A549 (cell line): Measurements from ENCODE around the gene ARID5A. TPM values are rescaled to one million over a fixed set of nuclear protein-coding genes. Genes with fewer than 3 reads are reported as not detected.

Experiments used
- ATAC-seq, 2 experiments: fragments of 200-7000 bp in 1 of 2; fragments of >200 bp in 1 of 2; cut with Nextera tagmentation in 1 of 2; cut with Tn5 transposase in 1 of 2; 3 replicates each; pipeline versions ENCODE4 v1.8.0 to v1.9.1; 2018 to 2020; ENCODE audit warnings: mild to moderate bottlenecking in 1 of 2, moderate library complexity in 1 of 2
- CTCF ChIA-PET: fragments of 300-600 bp; sonication (Branson Sonifier 250); formaldehyde crosslinking; extraction: SDS; loops from one replicate; lab custom pipeline; 2021; ENCODE audit warnings: antibody characterized with exemption, inconsistent platforms; lab: Yijun Ruan, JAX
- POLR2A ChIA-PET: fragments of 350-600 bp; formaldehyde crosslinking; extraction: SDS; loops from one replicate; lab custom pipeline; 2021; ENCODE audit warnings: antibody characterized with exemption, inconsistent platforms; lab: Yijun Ruan, JAX
- DNase-seq, 2 experiments: peaks; one replicate each; pipeline versions ENCODE4 v3.0.0 to v3.0.0-alpha.2; 2011 to 2016; ENCODE audit warnings: low read depth in 1 of 2, low spot score in 1 of 2
- FAIRE-seq: peaks from 2 replicates; lab custom pipeline; 2011; peaks lifted over from hg19 to GRCh38; lab: Jason Lieb, UNC
- H3K27ac ChIP-seq, 2 experiments: fragments of >200 bp; sonication (Bioruptor Twin); formaldehyde crosslinking; 3 replicates each; pipeline ENCODE4 v1.5.1; 2016 to 2017
- H3K4me1 ChIP-seq: fragments of >200 bp; sonication (Bioruptor Twin); formaldehyde crosslinking; 3 replicates; pipeline ENCODE4 v1.6.1; 2016
- H3K4me2 ChIP-seq: fragments of >200 bp; sonication (Bioruptor Twin); formaldehyde crosslinking; 3 replicates; pipeline ENCODE4 v1.6.1; 2016
- H3K4me3 ChIP-seq: fragments of >200 bp; sonication (Bioruptor Twin); formaldehyde crosslinking; 3 replicates; pipeline ENCODE4 v1.5.1; 2016
- H3K9me3 ChIP-seq: fragments of >200 bp; sonication (Bioruptor Twin); formaldehyde crosslinking; 3 replicates; pipeline ENCODE4 v1.6.1; 2016
- CBX2 ChIP-seq: fragments of 200-600 bp; sonication (generic); IDR thresholded peaks from 2 replicates; pipeline ENCODE4 v1.6.1; 2016; ENCODE audit warnings: low read depth, mild to moderate bottlenecking, borderline replicate concordance
- CEBPB ChIP-seq, 2 experiments: fragments of >200 bp in 1 of 2; sonication (Bioruptor Twin) in 1 of 2; formaldehyde crosslinking in 1 of 2; IDR thresholded peaks; 2 replicates each; pipeline ENCODE4 v1.6.1; 2012 to 2016
- CHD2 ChIP-seq: fragments of 150-350 bp; IDR thresholded peaks from 2 replicates; pipeline ENCODE4 v1.6.1; 2014; ENCODE audit warnings: low read length; ENCODE audit not compliant: partially characterized antibody
- CHD4 ChIP-seq: fragments of 200-600 bp; sonication (generic); IDR thresholded peaks from 2 replicates; pipeline ENCODE4 v1.6.1; 2016; ENCODE audit warnings: antibody characterized with exemption, mild to moderate bottlenecking, borderline replicate concordance
- EHF ChIP-seq: fragments of 250-450 bp; sonication (Bioruptor Pico); IDR thresholded peaks from 2 replicates; pipeline ENCODE4 v1.5.0; 2020; ENCODE audit warnings: mild to moderate bottlenecking
- FOSL2 ChIP-seq, 2 experiments: fragments of 450-650 bp in 1 of 2; fragments of >200 bp in 1 of 2; sonication (Bioruptor Twin) in 1 of 2; formaldehyde crosslinking; IDR thresholded peaks; 2 replicates each; pipeline versions ENCODE4 v1.5.0 to v1.6.1; 2016 to 2020; ENCODE audit warnings: mild to moderate bottlenecking in 1 of 2, moderate library complexity in 1 of 2
- FOXS1 ChIP-seq: fragments of 250-450 bp; sonication (Bioruptor Pico); IDR thresholded peaks from 2 replicates; pipeline ENCODE4 v1.5.0; 2020; ENCODE audit warnings: mild to moderate bottlenecking, moderate library complexity
- HDAC2 ChIP-seq: fragments of 200-600 bp; sonication (generic); IDR thresholded peaks from 2 replicates; pipeline ENCODE4 v1.6.1; 2016
- HOXB5 ChIP-seq: fragments of 250-450 bp; sonication (Bioruptor Pico); IDR thresholded peaks from 2 replicates; pipeline ENCODE4 v1.5.0; 2020; ENCODE audit warnings: mild to moderate bottlenecking, moderate library complexity
- JUN ChIP-seq, 2 experiments: fragments of >200 bp; sonication (Bioruptor Twin); formaldehyde crosslinking; IDR thresholded peaks; 2 replicates in 1 of 2; 3 replicates in 1 of 2; pipeline ENCODE4 v1.6.1; 2016 to 2017
- MAZ ChIP-seq: fragments of 150-350 bp; IDR thresholded peaks from 2 replicates; pipeline ENCODE4 v1.6.1; 2014; ENCODE audit warnings: antibody characterized with exemption, low read depth, low read length, borderline replicate concordance
- NFE2L2 ChIP-seq: fragments of 150-350 bp; conservative IDR thresholded peaks from 2 replicates; pipeline ENCODE4 v1.6.1; 2014; ENCODE audit warnings: low read length
- NPAS2 ChIP-seq: fragments of 250-450 bp; sonication (Bioruptor Pico); IDR thresholded peaks from 2 replicates; pipeline ENCODE4 v1.8.0; 2022; ENCODE audit warnings: mild to moderate bottlenecking, moderate library complexity, borderline replicate concordance
- NR3C1 ChIP-seq: fragments of >200 bp; sonication (Bioruptor Twin); formaldehyde crosslinking; IDR thresholded peaks from 3 replicates; pipeline ENCODE4 v1.6.1; 2017
- RAD21 ChIP-seq, 2 experiments: fragments of >200 bp in 1 of 2; sonication (Bioruptor Twin) in 1 of 2; formaldehyde crosslinking in 1 of 2; IDR thresholded peaks in 1 of 2; conservative IDR thresholded peaks in 1 of 2; 2 replicates in 1 of 2; 3 replicates in 1 of 2; pipeline ENCODE4 v1.6.1; 2012 to 2018; ENCODE audit warnings: inconsistent platforms in 1 of 2
- RFX5 ChIP-seq: fragments of 450-650 bp; IDR thresholded peaks from 2 replicates; pipeline ENCODE4 v1.7.1; 2014; ENCODE audit warnings: antibody characterized with exemption, mild to moderate bottlenecking, moderate library complexity
- SMC3 ChIP-seq: fragments of >200 bp; sonication (Bioruptor Twin); formaldehyde crosslinking; IDR thresholded peaks from 3 replicates; pipeline ENCODE4 v1.6.1; 2018; ENCODE audit warnings: inconsistent platforms
- USF2 ChIP-seq: fragments of 450-650 bp; IDR thresholded peaks from 2 replicates; pipeline ENCODE4 v1.6.1; 2014; ENCODE audit warnings: antibody characterized with exemption
- ZNF302 ChIP-seq: fragments of 250-450 bp; sonication (Bioruptor Pico); IDR thresholded peaks from 2 replicates; pipeline ENCODE4 v1.9.0; 2021; ENCODE audit warnings: inconsistent platforms, mild to moderate bottlenecking, moderate library complexity
- WGBS: methylation state at CpG from one replicate; pipeline ENCODE4 v1.1.6; 2017; ENCODE audit errors: missing lambda C conversion rate; 5-methylcytosine and 5-hydroxymethylcytosine counted together
- polyA plus RNA-seq, 4 experiments: library from polyadenylated mRNA; depleted of rRNA in 3 of 4; stranded (reverse); fragments of >200 nt; fragmentation: RNase III in 1 of 4; extraction: RNeasy Plus Mini Kit Qiagen cat#74134 plus additional on column Dnase treatment in 1 of 4; gene quantifications; 2 replicates in 3 of 4; 3 replicates in 1 of 4; pipeline ENCODE4 v1.2.3, GENCODE V29; 2011 to 2017
- TF ChIP-seq, protein P1 (sequence below): fragments of 250-450 bp; sonication (Bioruptor Pico); IDR thresholded peaks from 2 replicates; pipeline ENCODE4 v1.5.0; 2021; ENCODE audit warnings: mild to moderate bottlenecking, moderate library complexity, borderline replicate concordance
- TF ChIP-seq, protein P2 (sequence below): fragments of >200 bp; sonication (Bioruptor Twin); formaldehyde crosslinking; IDR thresholded peaks from 3 replicates; pipeline ENCODE4 v1.5.1; 2016
- TF ChIP-seq, protein P3 (sequence below): fragments of >200 bp; sonication (Bioruptor Twin); formaldehyde crosslinking; IDR thresholded peaks from 2 replicates; pipeline ENCODE4 v1.6.1; 2016

ARID5A gene
- polyA plus RNA-seq, 2 of the 4 experiments (the other 2 are of a cell fraction), result 1.2 to 4.4 TPM

GRCh38 chr2:96580771-96581170, 44.2 kb downstream of the ARID5A start:
- Histone ChIP-seq H3K9me3 (no peaks in the 10 kb centered on the region), H3K4me2 (no peak overlapping the region), H3K4me3 (no peak overlapping the region), H3K27ac (no peak overlapping the region), H3K4me1 (peaks cover 6% of the 10 kb centered on the region; the same call in 1 of the 3 replicates)
- FAIRE-seq, result no peak
- 61% methylated on average over 2 of the region's 4 CpGs for WGBS
- ATAC-seq, result peak; percentile 93 to 97
- POLR2A ChIA-PET, result no interaction called here
- peak; percentile 18 to 46 for DNase-seq
- CTCF ChIA-PET, result interaction anchor here (0.6 to 9.7 kb wide), 15 partner anchors 13 to 180 kb away, joined by 3 to 113 read pairs (median 4); partner anchors contain the start of gene CNNM4
- TF ChIP-seq ZNF302 (CRISPR knock-in tag) (no peak), CBX2 (no peak), RAD21 (conservative IDR thresholded peaks at IDR 0.05 in 1 of 2, IDR thresholded peaks at IDR 0.05 in 1 of 2) (peak; percentile 62 to 65), NR3C1 (no peak), CEBPB (IDR thresholded peaks at IDR 0.05) (no peak), USF2 (no peak), RFX5 (no peak), EHF (CRISPR knock-in tag) (no peak), HDAC2 (no peak), SMC3 (peak; percentile 65), HOXB5 (CRISPR knock-in tag) (no peak), JUN (IDR thresholded peaks at IDR 0.05) (no peak)
- TF ChIP-seq, protein P1, sequence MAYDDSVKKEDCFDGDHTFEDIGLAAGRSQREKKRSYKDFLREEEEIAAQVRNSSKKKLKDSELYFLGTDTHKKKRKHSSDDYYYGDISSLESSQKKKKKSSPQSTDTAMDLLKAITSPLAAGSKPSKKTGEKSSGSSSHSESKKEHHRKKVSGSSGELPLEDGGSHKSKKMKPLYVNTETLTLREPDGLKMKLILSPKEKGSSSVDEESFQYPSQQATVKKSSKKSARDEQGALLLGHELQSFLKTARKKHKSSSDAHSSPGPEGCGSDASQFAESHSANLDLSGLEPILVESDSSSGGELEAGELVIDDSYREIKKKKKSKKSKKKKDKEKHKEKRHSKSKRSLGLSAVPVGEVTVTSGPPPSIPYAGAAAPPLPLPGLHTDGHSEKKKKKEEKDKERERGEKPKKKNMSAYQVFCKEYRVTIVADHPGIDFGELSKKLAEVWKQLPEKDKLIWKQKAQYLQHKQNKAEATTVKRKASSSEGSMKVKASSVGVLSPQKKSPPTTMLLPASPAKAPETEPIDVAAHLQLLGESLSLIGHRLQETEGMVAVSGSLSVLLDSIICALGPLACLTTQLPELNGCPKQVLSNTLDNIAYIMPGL, result no peak
- TF ChIP-seq, protein P2, sequence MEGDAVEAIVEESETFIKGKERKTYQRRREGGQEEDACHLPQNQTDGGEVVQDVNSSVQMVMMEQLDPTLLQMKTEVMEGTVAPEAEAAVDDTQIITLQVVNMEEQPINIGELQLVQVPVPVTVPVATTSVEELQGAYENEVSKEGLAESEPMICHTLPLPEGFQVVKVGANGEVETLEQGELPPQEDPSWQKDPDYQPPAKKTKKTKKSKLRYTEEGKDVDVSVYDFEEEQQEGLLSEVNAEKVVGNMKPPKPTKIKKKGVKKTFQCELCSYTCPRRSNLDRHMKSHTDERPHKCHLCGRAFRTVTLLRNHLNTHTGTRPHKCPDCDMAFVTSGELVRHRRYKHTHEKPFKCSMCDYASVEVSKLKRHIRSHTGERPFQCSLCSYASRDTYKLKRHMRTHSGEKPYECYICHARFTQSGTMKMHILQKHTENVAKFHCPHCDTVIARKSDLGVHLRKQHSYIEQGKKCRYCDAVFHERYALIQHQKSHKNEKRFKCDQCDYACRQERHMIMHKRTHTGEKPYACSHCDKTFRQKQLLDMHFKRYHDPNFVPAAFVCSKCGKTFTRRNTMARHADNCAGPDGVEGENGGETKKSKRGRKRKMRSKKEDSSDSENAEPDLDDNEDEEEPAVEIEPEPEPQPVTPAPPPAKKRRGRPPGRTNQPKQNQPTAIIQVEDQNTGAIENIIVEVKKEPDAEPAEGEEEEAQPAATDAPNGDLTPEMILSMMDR, result peak; percentile 44
- TF ChIP-seq, protein P3, sequence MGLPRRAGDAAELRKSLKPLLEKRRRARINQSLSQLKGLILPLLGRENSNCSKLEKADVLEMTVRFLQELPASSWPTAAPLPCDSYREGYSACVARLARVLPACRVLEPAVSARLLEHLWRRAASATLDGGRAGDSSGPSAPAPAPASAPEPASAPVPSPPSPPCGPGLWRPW, result no peak

DNA sequence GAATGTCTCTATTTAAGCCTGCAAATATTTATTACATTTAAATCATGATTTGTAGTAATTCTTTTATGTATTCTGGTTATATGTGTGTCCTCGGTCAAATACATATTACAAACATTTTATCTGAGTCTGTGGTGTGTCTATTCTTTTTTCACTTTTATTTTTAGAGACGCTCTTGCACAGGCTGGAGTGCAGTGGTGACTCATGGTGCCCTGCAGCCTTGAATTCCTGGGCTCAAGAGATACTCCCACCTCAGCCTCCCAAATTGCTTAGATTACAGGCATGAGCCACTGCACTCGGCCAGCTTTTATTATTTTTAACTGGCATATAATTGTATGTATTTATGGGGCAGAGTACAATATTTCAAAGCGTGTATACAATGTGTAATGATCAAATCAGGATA, 47.5 kb downstream of the ARID5A start:
- ATAC-seq (no peak), DNase-seq (no peak), FAIRE-seq (no peak)
- CTCF ChIA-PET, result interaction anchor here (1.3 to 3.9 kb wide), 3 partner anchors 27 to 34 kb away, joined by 3 to 34 read pairs (median 16); no protein-coding TSS in a partner anchor
- Histone ChIP-seq H3K4me1 (peaks cover 9% of the 10 kb centered on the region; the same call in 1 of the 3 replicates), H3K9me3 (no peaks in the 10 kb centered on the region), H3K4me2 (no peak overlapping the region), H3K27ac (no peak overlapping the region), H3K4me3 (no peak overlapping the region)
- POLR2A ChIA-PET, result no interaction called here
- WGBS, result 80% methylated on average over 4 of the region's 4 CpGs
- TF ChIP-seq ZNF302 (CRISPR knock-in tag) (no peak), FOXS1 (no peak), USF2 (no peak), NPAS2 (CRISPR knock-in tag) (no peak), FOSL2 (IDR thresholded peaks at IDR 0.05) (no peak), FOSL2 (CRISPR knock-in tag; IDR thresholded peaks at IDR 0.05) (no peak), NFE2L2 (no peak), CHD2 (no peak), CEBPB (IDR thresholded peaks at IDR 0.05) (no peak), HOXB5 (CRISPR knock-in tag) (no peak), MAZ (no peak), JUN (IDR thresholded peaks at IDR 0.05) (no peak), CBX2 (no peak), CHD4 (no peak)
- TF ChIP-seq, protein P3, result no peak
